Breast epithelium (tissue), 4 donors: ENCODE results near the gene SIDT1. TPM values are rescaled to one million over a fixed set of nuclear protein-coding genes. Genes with fewer than 3 reads are reported as not detected.

ENCODE experiments used
- DNase-seq, 2 donors: peaks; one replicate each; pipeline ENCODE4 v3.0.0-alpha.2; 2019; ENCODE audit warnings: low spot score in 2 of 2
- H3K27ac ChIP-seq, 2 donors: fragments of 200-600 bp; sonication (generic) in 1 of 2; one replicate each; pipeline ENCODE4 v1.5.1; 2016 to 2019; ENCODE audit warnings: mild to moderate bottlenecking in 1 of 2
- H3K27me3 ChIP-seq, 2 donors: fragments of 200-600 bp; sonication (generic) in 1 of 2; one replicate each; pipeline versions ENCODE4 v1.5.1 to v1.6.0; 2017 to 2019; ENCODE audit warnings: control low read depth in 1 of 2, mild to moderate bottlenecking in 1 of 2
- H3K36me3 ChIP-seq: fragments of 200-600 bp; one replicate; pipeline ENCODE4 v1.5.1; 2019
- H3K4me1 ChIP-seq, 2 donors: fragments of 200-600 bp; sonication (generic); one replicate each; pipeline ENCODE4 v1.5.1; 2016 to 2019; ENCODE audit warnings: control low read depth in 1 of 2
- H3K4me3 ChIP-seq, 3 donors: fragments of 200-600 bp; sonication (generic); 1 replicate in 2 of 3; 2 replicates in 1 of 3; pipeline ENCODE4 v1.5.1; 2016 to 2019; ENCODE audit warnings: mild to moderate bottlenecking in 3 of 3, moderate library complexity in 2 of 3
- H3K9me3 ChIP-seq, 2 donors: fragments of 200-600 bp; sonication (generic) in 1 of 2; one replicate each; pipeline ENCODE4 v1.5.1; 2016 to 2019; ENCODE audit warnings: control low read depth in 1 of 2
- POLR2A ChIP-seq: fragments of 450-650 bp; IDR thresholded peaks from one replicate; pipeline ENCODE4 v1.6.1; 2016; ENCODE audit warnings: antibody characterized with exemption, mild to moderate bottlenecking, moderate library complexity
- POLR2AphosphoS5 ChIP-seq, 3 donors: sonication (generic); formaldehyde crosslinking; IDR thresholded peaks; one replicate each; pipeline ENCODE4 v1.6.1; 2017; ENCODE audit warnings: antibody characterized with exemption in 3 of 3
- intact Hi-C: fragments of 100-400 bp; cut with DNase I; formaldehyde crosslinking; loops from one replicate; pipeline ENCODE4 v1.15.1; 2023; ENCODE audit warnings: low total_unique reads
- total RNA-seq, 3 donors: library from RNA; depleted of rRNA; stranded (reverse); fragments of >200 nt; gene quantifications; one replicate each; pipeline ENCODE4 v1.1.0, GENCODE V29; 2016
- TF ChIP-seq, protein P1 (sequence below), 3 donors: fragments of 450-650 bp; IDR thresholded peaks; one replicate each; pipeline ENCODE4 v1.5.1; 2016 to 2017; ENCODE audit warnings: antibody characterized with exemption in 3 of 3, mild to moderate bottlenecking in 3 of 3, moderate library complexity in 3 of 3

SIDT1 gene
- total RNA-seq, 3 donors from 2014 or later: 3.8 to 95.0 (median 52.8) TPM

DNA sequence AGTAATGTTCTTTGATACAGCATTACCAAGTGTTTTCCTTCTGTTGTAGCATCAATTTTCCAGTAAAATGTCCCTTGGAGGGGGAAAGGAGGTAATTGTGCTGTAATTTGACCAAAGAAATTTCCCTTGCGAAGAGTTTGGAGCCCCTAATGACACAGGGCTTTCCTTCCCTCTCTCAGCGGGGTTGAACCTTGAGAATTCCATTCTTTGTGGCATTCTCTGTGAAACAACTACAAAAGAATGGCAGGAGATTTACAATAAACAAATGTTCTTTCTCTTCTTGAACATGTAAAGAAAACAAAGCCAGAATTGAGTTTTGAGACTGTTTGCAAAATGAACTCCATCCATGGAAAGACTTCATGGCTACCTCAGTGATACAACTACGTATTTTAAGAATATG lies 53.4 kb downstream of the SIDT1 start:
- Histone ChIP-seq H3K27me3 (no peaks in the 10 kb centered on the region), H3K27ac (no peak overlapping the region), H3K4me3 (no peak overlapping the region), H3K9me3 (no peaks in the 10 kb centered on the region), H3K4me1 (no peaks in the 10 kb centered on the region), H3K36me3 (no peaks in the 10 kb centered on the region)
- intact Hi-C loops: no loop called here
- DNase-seq: no peak
- no peak for TF ChIP-seq POLR2A

DNA sequence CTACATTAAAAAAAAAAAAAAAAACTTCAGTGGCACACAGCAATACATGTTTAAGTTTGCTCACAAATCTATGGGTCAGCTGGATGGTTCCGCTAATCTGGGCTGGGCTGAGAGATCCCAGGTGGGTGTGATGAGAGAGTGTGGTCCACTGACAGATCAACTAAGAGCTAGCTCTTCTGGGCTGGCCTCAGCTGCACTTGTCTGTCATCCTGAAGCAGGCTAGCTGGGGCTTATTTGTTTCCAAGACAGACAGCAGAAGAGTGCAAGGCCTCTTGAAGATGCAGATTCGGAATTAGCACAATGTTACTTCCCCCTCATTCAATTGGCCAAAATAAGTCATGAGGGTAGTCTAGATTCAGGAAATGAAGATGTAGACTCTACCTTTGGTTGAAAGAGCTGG lies 56.5 kb downstream of the SIDT1 start:
- no peaks in the 10 kb centered on the region for H3K36me3 ChIP-seq
- no peak for DNase-seq
- TF ChIP-seq POLR2AphosphoS5 (IDR thresholded peaks at IDR 0.05) (no peak), POLR2A (no peak)
- TF ChIP-seq, protein P1, sequence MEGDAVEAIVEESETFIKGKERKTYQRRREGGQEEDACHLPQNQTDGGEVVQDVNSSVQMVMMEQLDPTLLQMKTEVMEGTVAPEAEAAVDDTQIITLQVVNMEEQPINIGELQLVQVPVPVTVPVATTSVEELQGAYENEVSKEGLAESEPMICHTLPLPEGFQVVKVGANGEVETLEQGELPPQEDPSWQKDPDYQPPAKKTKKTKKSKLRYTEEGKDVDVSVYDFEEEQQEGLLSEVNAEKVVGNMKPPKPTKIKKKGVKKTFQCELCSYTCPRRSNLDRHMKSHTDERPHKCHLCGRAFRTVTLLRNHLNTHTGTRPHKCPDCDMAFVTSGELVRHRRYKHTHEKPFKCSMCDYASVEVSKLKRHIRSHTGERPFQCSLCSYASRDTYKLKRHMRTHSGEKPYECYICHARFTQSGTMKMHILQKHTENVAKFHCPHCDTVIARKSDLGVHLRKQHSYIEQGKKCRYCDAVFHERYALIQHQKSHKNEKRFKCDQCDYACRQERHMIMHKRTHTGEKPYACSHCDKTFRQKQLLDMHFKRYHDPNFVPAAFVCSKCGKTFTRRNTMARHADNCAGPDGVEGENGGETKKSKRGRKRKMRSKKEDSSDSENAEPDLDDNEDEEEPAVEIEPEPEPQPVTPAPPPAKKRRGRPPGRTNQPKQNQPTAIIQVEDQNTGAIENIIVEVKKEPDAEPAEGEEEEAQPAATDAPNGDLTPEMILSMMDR (IDR thresholded peaks at IDR 0.05): no peak
- H3K4me3 ChIP-seq: no peak overlapping the region
- intact Hi-C loops: no loop called here
- no peaks in the 10 kb centered on the region for H3K4me1 ChIP-seq
- H3K9me3 ChIP-seq: no peaks in the 10 kb centered on the region
- no peak overlapping the region for H3K27ac ChIP-seq
- no peaks in the 10 kb centered on the region for H3K27me3 ChIP-seq

DNA sequence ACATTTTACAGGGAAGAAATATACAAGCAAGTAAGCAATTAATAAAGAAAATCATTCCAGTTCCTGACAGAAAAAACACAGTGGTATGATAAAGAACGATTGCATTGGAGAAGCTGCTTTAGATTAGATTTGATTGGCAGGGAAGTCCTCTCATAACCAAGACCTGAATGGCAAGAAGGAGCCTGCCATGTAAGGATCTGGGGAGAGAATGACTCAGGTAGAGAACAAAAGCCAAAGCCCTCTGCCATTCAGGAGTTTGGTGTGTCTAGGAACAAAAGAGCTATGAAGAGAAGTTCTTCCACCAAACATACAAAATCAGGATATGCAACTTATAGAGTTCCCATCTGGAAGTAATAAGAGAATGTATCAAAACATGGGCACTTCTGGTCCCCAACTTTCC lies 57.6 kb downstream of the SIDT1 start:
- DNase-seq: no peak
- H3K27ac ChIP-seq: no peak overlapping the region
- no peak overlapping the region for H3K4me3 ChIP-seq
- intact Hi-C loops: no loop called here
- no peaks in the 10 kb centered on the region for H3K9me3 ChIP-seq
- no peaks in the 10 kb centered on the region for H3K27me3 ChIP-seq
- H3K36me3 ChIP-seq: no peaks in the 10 kb centered on the region
- no peak for TF ChIP-seq POLR2AphosphoS5 (IDR thresholded peaks at IDR 0.05)
- no peak for TF ChIP-seq POLR2A
- TF ChIP-seq, protein P1 (IDR thresholded peaks at IDR 0.05): no peak
- H3K4me1 ChIP-seq: no peaks in the 10 kb centered on the region

DNA sequence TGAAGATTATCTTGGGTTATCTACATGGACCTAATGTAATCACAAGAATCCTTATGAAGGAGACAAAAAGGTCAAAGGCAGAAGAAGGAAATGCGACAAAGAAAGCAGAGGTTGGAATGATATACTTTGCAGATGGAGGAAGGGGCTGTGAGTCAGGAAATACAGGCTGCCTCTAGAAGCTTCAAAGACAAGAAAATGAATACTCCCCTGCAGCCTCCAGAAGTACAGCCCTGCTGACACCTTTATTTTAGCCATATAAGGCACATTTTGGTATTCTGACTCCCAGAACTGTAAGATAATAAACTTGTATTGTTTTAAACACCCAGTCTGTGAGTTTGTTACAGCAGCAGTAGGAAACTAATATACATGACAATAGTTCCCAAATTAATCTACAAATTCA lies 58.6 kb downstream of the SIDT1 start:
- no peak for DNase-seq
- Histone ChIP-seq H3K27me3 (no peaks in the 10 kb centered on the region), H3K4me1 (no peaks in the 10 kb centered on the region), H3K36me3 (no peaks in the 10 kb centered on the region), H3K27ac (no peak overlapping the region), H3K4me3 (no peak overlapping the region), H3K9me3 (no peaks in the 10 kb centered on the region)
- no peak for TF ChIP-seq POLR2AphosphoS5 (IDR thresholded peaks at IDR 0.05)
- intact Hi-C loops: no loop called here

DNA sequence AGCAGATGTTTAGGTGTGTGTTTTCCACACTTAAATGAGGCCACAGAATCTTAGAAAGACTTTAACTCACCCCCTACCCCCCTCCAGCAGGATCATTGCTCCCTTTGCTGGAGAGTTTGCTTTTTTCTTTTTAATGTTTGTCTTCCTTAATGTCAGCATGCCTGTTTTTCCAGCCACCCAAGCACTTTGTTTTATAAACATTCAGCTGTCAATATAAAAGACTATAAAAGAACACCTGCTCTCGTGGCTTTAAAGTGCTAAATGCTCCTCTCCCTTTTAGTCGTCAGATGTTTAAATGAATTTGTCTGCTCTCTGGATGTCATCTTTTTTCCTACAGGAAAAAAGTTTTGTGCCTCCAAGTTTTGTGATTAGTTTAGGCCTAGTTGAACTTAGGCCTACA lies 61.7 kb downstream of the SIDT1 start:
- Histone ChIP-seq H3K9me3 (no peaks in the 10 kb centered on the region), H3K4me1 (no peaks in the 10 kb centered on the region), H3K27me3 (no peaks in the 10 kb centered on the region), H3K36me3 (no peaks in the 10 kb centered on the region), H3K4me3 (no peak overlapping the region), H3K27ac (no peak overlapping the region)
- TF ChIP-seq, protein P1 (IDR thresholded peaks at IDR 0.05): no peak
- no peak for TF ChIP-seq POLR2AphosphoS5 (IDR thresholded peaks at IDR 0.05)
- no peak for TF ChIP-seq POLR2A
- intact Hi-C loops: no loop called here
- no peak for DNase-seq

DNA sequence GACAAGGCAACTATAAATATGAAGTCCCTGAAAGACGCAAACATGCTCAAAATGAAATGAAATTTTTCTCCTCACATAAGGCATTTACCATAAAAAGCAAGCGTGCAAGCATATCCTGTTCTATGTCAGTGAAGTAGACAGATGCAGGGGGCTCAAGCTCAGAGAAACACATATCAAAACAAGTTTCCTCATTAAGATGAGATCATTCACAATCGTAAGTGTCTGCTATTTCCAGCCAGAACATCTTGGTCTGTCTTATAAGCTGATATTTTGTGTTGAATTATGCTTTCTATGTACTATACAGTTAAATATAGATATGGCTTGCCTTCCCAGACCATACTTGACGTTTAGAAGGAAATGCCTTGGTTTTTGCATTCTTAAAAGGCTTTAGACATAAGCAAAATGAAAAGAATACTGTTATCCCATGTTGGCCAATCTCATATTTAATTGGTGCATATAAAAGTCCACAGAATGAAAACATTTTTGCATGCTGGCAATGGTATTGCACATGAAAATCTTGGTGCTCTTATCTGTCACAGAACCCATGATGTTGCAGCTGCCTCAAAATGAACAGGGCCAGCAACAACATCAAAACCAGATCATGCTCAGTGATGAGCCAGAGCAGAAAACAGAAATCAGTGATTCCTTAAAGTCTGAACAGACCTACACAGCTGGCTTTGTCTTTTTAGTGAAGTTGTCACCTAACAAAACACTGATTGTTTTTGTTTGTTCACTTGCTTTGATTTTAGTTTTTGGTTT lies 65.4 kb downstream of the SIDT1 start:
- DNase-seq: no peak
- no peaks in the 10 kb centered on the region for H3K9me3 ChIP-seq
- no peaks in the 10 kb centered on the region for H3K27me3 ChIP-seq
- no peaks in the 10 kb centered on the region for H3K4me1 ChIP-seq
- TF ChIP-seq, protein P1 (IDR thresholded peaks at IDR 0.05): no peak
- no peak for TF ChIP-seq POLR2AphosphoS5 (IDR thresholded peaks at IDR 0.05)
- TF ChIP-seq POLR2A: no peak
- no peak overlapping the region for H3K27ac ChIP-seq
- H3K36me3 ChIP-seq: no peaks in the 10 kb centered on the region
- no peak overlapping the region for H3K4me3 ChIP-seq
- intact Hi-C loops: no loop called here
